ENCODE measurements around the gene SUPT6H. TPM values are rescaled to one million over a fixed set of nuclear protein-coding genes. Genes with fewer than 3 reads are reported as not detected.

The SUPT6H gene
- total RNA-seq, 1 experiment from 2014 or later: 61.3 TPM

DNA sequence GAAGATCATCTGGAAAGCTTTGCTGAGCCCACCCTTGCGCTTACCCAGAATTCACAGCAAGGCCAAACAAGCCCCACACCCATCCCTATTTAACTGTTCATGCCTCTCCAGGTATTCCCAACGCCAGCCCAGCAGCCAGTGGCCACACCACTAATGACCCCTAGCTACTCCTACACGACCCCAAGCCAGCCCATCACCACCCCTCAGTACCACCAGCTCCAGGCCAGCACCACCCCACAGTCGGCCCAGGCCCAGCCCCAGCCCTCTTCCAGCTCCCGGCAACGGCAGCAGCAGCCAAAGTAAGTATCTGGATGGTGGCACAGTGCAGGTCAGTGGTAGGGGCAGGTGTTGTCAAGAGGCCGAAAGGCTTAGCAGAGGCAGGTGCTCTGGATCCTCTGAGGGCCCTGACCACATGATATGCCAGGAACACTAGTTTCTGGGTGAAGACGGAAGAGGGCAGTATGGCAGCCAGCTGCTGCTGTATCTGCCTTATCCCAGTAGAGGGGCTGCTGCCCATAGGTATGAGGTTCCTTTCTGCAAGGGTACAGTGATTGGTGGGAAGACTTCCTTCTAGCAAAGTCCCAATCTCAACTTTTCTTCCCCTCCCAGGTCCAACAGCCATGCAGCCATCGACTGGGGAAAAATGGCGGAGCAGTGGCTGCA, 39.0 kb downstream of the SUPT6H start:
- H3K27ac Mint-ChIP-seq: no peak overlapping the region
- H3K9me3 Mint-ChIP-seq: no peaks in the 10 kb centered on the region
- H3K4me3 Mint-ChIP-seq: no peak overlapping the region
- peaks cover 66% of the 10 kb centered on the region for H3K36me3 Mint-ChIP-seq
- peak; percentile 29; the same call in 1 of the 2 replicates for ATAC-seq
- H3K27me3 Mint-ChIP-seq (ENCODE audit: low read depth): no peaks in the 10 kb centered on the region
- ChIA-PET POLR2A (interaction anchor here (0.7 kb wide), 1 partner anchor 11 kb away, joined by 9 read pairs; the partner anchor contains the start of gene PROCA1), CTCF (no interaction called here)
- no peak for DNase-seq (ENCODE audit: low spot score)
- H3K4me1 Mint-ChIP-seq: peaks cover 13% of the 10 kb centered on the region
- TF ChIP-seq ARID4B (CRISPR knock-in tag; IDR thresholded peaks at IDR 0.05; ENCODE audit: borderline replicate concordance): no peak
- TF ChIP-seq RORB (CRISPR knock-in tag; IDR thresholded peaks at IDR 0.05): no peak
- TF ChIP-seq TCF7 (CRISPR knock-in tag; IDR thresholded peaks at IDR 0.05; ENCODE audit: low read depth): no peak
- no peak for TF ChIP-seq ZNF281 (CRISPR knock-in tag; IDR thresholded peaks at IDR 0.05)

DNA sequence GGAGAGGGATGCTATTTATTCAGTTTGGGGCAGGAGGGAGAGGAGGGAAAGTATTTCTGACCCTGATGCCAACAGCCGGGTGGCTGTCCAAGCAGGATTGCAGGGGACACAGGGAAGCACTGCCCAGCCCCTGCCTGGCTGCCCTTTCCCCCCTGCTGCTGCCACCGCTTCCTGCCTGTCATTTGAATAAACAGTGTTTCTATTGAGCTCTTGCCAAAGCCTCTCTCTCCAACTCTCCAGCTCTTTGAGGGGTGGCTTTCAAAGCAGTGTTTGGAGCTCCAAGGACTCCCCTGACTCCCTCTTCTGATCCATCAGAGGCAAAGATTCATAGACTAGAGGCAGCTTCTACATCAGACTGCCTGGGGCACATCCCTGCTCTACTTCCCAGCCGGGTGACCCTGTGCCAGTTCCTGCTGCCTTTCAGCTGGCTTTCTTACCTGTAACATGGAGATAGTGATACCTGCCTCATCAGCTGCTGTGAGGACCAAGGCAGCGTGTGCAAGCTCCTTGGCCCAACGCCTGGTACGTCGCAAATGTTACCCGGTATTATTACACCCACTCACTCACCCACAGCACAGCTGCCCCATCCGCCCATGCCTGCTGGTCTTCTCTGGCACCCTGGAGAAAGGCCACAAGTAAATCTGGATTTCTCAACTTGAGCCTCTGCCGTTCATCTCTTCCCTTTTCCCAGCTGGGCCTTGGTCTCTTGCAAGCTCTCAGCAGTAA, 40.2 kb downstream of the SUPT6H start:
- ChIA-PET POLR2A (interaction anchor here (1.0 kb wide), 2 partner anchors 17 to 25 kb away, joined by 3 read pairs; partner anchors contain the start of gene RPL23A), CTCF (interaction anchor here (0.8 to 1.9 kb wide), 5 partner anchors 9 to 72 kb away, joined by 3 to 8 read pairs (median 3); partner anchors contain the start of genes PROCA1, RPL23A and TLCD1)
- H3K4me3 Mint-ChIP-seq: no peak overlapping the region
- ATAC-seq: no peak
- H3K36me3 Mint-ChIP-seq: peaks cover 57% of the 10 kb centered on the region
- DNase-seq (ENCODE audit: low spot score): no peak
- no peaks in the 10 kb centered on the region for H3K9me3 Mint-ChIP-seq
- no peaks in the 10 kb centered on the region for H3K27me3 Mint-ChIP-seq (ENCODE audit: low read depth)
- TF ChIP-seq MXD4 (CRISPR knock-in tag; IDR thresholded peaks at IDR 0.05; ENCODE audit: borderline replicate concordance) (no peak), GRHL2 (CRISPR knock-in tag; IDR thresholded peaks at IDR 0.05; ENCODE audit: insufficient replicate concordance, severe bottlenecking) (no peak), TCF7 (CRISPR knock-in tag; IDR thresholded peaks at IDR 0.05; ENCODE audit: low read depth) (no peak), GTF2I (CRISPR knock-in tag; conservative IDR thresholded peaks at IDR 0.05) (no peak), ZNF138 (CRISPR knock-in tag; conservative IDR thresholded peaks at IDR 0.05) (no peak), ZNF121 (CRISPR knock-in tag; IDR thresholded peaks at IDR 0.05) (no peak)
- TF ChIP-seq, protein P1, sequence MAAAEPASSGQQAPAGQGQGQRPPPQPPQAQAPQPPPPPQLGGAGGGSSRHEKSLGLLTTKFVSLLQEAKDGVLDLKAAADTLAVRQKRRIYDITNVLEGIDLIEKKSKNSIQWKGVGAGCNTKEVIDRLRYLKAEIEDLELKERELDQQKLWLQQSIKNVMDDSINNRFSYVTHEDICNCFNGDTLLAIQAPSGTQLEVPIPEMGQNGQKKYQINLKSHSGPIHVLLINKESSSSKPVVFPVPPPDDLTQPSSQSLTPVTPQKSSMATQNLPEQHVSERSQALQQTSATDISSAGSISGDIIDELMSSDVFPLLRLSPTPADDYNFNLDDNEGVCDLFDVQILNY (CRISPR knock-in tag; IDR thresholded peaks at IDR 0.05): no peak
- H3K4me1 Mint-ChIP-seq: peaks cover 24% of the 10 kb centered on the region
- peak overlapping the region; percentile 89 for H3K27ac Mint-ChIP-seq

- TF ChIP-seq RELA (CRISPR knock-in tag; IDR thresholded peaks at IDR 0.05; ENCODE audit: borderline replicate concordance): no peak
- TF ChIP-seq ZNF219 (CRISPR knock-in tag; IDR thresholded peaks at IDR 0.05; ENCODE audit: borderline replicate concordance): no peak
- no peak for TF ChIP-seq ESRRA (CRISPR knock-in tag; IDR thresholded peaks at IDR 0.05; ENCODE audit: borderline replicate concordance)
- Mint-ChIP-seq H3K27me3 (ENCODE audit: low read depth) (no peaks in the 10 kb centered on the region), H3K4me1 (peaks cover 29% of the 10 kb centered on the region), H3K36me3 (peaks cover 51% of the 10 kb centered on the region), H3K4me3 (no peak overlapping the region), H3K9me3 (no peaks in the 10 kb centered on the region), H3K27ac (peak overlapping the region; percentile 89)
- DNase-seq (ENCODE audit: low spot score): no peak
- CTCF ChIA-PET: interaction anchor here (0.8 to 1.9 kb wide), 5 partner anchors 9 to 59 kb away, joined by 3 to 8 read pairs (median 4); partner anchors contain the start of genes PROCA1, RPL23A and TLCD1
- POLR2A ChIA-PET: interaction anchor here (1.0 kb wide), 1 partner anchor 24 kb away, joined by 3 read pairs; no protein-coding TSS in a partner anchor
- ATAC-seq: no peak
Observed at GRCh38 chr17:28702752-28703150, 40.7 kb downstream of the SUPT6H start.
